HepG2 (cell line): ENCODE measurements around the gene RBCK1. TPM values are rescaled to one million over a fixed set of nuclear protein-coding genes. Genes with fewer than 3 reads are reported as not detected.

Experiments used
- ATAC-seq: fragments of 200-7000 bp; cut with Tn5 transposase; 3 replicates; pipeline ENCODE4 v1.9.1; 2020; ENCODE audit warnings: mild to moderate bottlenecking, moderate library complexity
- BruUV-seq: library from RNA; stranded (reverse); fragments of 400-500 nt; replicated peaks from 2 replicates; lab custom pipeline; 2021; lab: Mats Ljungman, UMichigan
- CTCF ChIA-PET: fragments of 300-600 bp; formaldehyde crosslinking; extraction: SDS; loops from one replicate; lab custom pipeline; 2021; ENCODE audit warnings: low total read pairs, inconsistent platforms, low intra/inter-chr PET ratio; lab: Yijun Ruan, JAX
- POLR2A ChIA-PET: fragments of 350-600 bp; sonication (Branson Sonifier 250); formaldehyde crosslinking; loops from one replicate; lab custom pipeline; 2020; ENCODE audit warnings: antibody characterized with exemption, inconsistent platforms; lab: Yijun Ruan, JAX
- DNase-seq: peaks from one replicate; pipeline ENCODE4 v3.0.0-alpha.2; 2015; ENCODE audit warnings: low spot score
- FAIRE-seq: peaks from 3 replicates; lab custom pipeline; 2011; peaks lifted over from hg19 to GRCh38; lab: Jason Lieb, UNC
- H2AFZ ChIP-seq: one replicate; pipeline ENCODE4 v1.6.1; 2011; ENCODE audit warnings: low read length, inconsistent platforms
- H3K27ac ChIP-seq: fragments of 300-600 bp; 3 replicates; pipeline ENCODE4 v1.8.0; 2011; ENCODE audit warnings: mixed run types, mild to moderate bottlenecking, mixed read lengths, low read length, inconsistent platforms; ENCODE audit not compliant: insufficient read depth; ENCODE audit errors: extremely low read length
- H3K27me3 ChIP-seq, 2 experiments: fragments of 200-600 bp in 1 of 2; 2 replicates in 1 of 2; 3 replicates in 1 of 2; pipeline versions ENCODE4 v1.6.0 to v1.8.0; 2011; ENCODE audit warnings: low read length in 2 of 2, mild to moderate bottlenecking in 2 of 2, moderate library complexity in 2 of 2, inconsistent platforms in 1 of 2; ENCODE audit not compliant: insufficient read depth in 2 of 2, control insufficient read depth in 1 of 2
- H3K36me3 ChIP-seq, 2 experiments: fragments of 200-600 bp in 1 of 2; replicated peaks in 1 of 2; 2 replicates in 1 of 2; 3 replicates in 1 of 2; pipeline versions ENCODE4 v1.5.1 to v1.8.0; 2011; ENCODE audit warnings: low read length in 2 of 2, inconsistent platforms in 1 of 2; ENCODE audit not compliant: insufficient read depth in 2 of 2, control insufficient read depth in 1 of 2
- H3K4me1 ChIP-seq: 2 replicates; pipeline ENCODE4 v1.5.1; 2012; ENCODE audit warnings: low read length, inconsistent platforms; ENCODE audit not compliant: insufficient read depth
- H3K4me2 ChIP-seq: 2 replicates; pipeline ENCODE4 v1.6.0; 2011; ENCODE audit warnings: low read depth, low read length, inconsistent platforms
- H3K4me3 ChIP-seq, 3 experiments: fragments of 200-600 bp in 1 of 3; sonication (generic), shearing (Covaris generic) in 1 of 3; replicated peaks in 1 of 3; 2 replicates each; pipeline ENCODE4 v1.5.1; 2011 to 2016; ENCODE audit warnings: low read length in 3 of 3, inconsistent platforms in 2 of 3, low read depth in 2 of 3, mild to moderate bottlenecking in 2 of 3, control low read depth in 1 of 3, mixed read lengths in 1 of 3; ENCODE audit not compliant: insufficient read depth in 1 of 3
- H3K79me2 ChIP-seq: one replicate; pipeline ENCODE4 v1.6.1; 2011; ENCODE audit warnings: low read length, inconsistent platforms; ENCODE audit not compliant: insufficient read depth
- H3K9ac ChIP-seq: 2 replicates; pipeline ENCODE4 v1.6.0; 2011; ENCODE audit warnings: mild to moderate bottlenecking, low read depth, low read length, inconsistent platforms; ENCODE audit not compliant: insufficient read depth
- H3K9me3 ChIP-seq: 2 replicates; pipeline ENCODE4 v1.5.1; 2012; ENCODE audit warnings: mild to moderate bottlenecking, low read length
- H4K20me1 ChIP-seq: 2 replicates; pipeline ENCODE4 v1.6.0; 2011; ENCODE audit warnings: inconsistent platforms, mild to moderate bottlenecking, low read length, moderate library complexity; ENCODE audit not compliant: insufficient read depth
- DNMT1 ChIP-seq: sonication (generic); formaldehyde crosslinking; IDR thresholded peaks from 2 replicates; pipeline ENCODE4 v1.5.1; 2020; ENCODE audit warnings: mild to moderate bottlenecking, missing genetic modification reagents
- FOXK1 ChIP-seq: sonication (generic); formaldehyde crosslinking; IDR thresholded peaks from 2 replicates; pipeline ENCODE4 v1.4.0; 2020; ENCODE audit warnings: low read depth, missing genetic modification reagents, borderline replicate concordance
- FOXP1 ChIP-seq, 2 experiments: fragments of 450-650 bp in 1 of 2; IDR thresholded peaks; 2 replicates each; pipeline ENCODE4 v1.6.1; 2017 to 2018; ENCODE audit warnings: antibody characterized with exemption in 1 of 2
- KDM4B ChIP-seq: sonication (generic); formaldehyde crosslinking; IDR thresholded peaks from 2 replicates; pipeline ENCODE4 v1.4.0; 2020; ENCODE audit warnings: missing genetic modification reagents
- KDM5B ChIP-seq: sonication (generic); formaldehyde crosslinking; IDR thresholded peaks from 2 replicates; pipeline ENCODE4 v1.4.0; 2020; ENCODE audit warnings: missing genetic modification reagents, mild to moderate bottlenecking, borderline replicate concordance
- KDM6A ChIP-seq: IDR thresholded peaks from 2 replicates; pipeline ENCODE4 v1.6.1; 2016; ENCODE audit warnings: low read depth
- MTA1 ChIP-seq: sonication (generic); formaldehyde crosslinking; IDR thresholded peaks from 2 replicates; pipeline ENCODE4 v1.4.0; 2020; ENCODE audit warnings: missing genetic modification reagents, mild to moderate bottlenecking, borderline replicate concordance
- MXD1 ChIP-seq: sonication (generic); formaldehyde crosslinking; IDR thresholded peaks from 2 replicates; pipeline ENCODE4 v1.4.0; 2020; ENCODE audit warnings: mild to moderate bottlenecking, missing genetic modification reagents
- NFATC3 ChIP-seq: sonication (generic); formaldehyde crosslinking; IDR thresholded peaks from 2 replicates; pipeline ENCODE4 v1.5.1; 2020; ENCODE audit warnings: mild to moderate bottlenecking, missing genetic modification reagents
- SP5 ChIP-seq: IDR thresholded peaks from 2 replicates; pipeline ENCODE4 v1.6.1; 2016; ENCODE audit warnings: low read depth, borderline replicate concordance
- SRSF4 ChIP-seq: fragments of 200-400 bp; formaldehyde crosslinking; IDR thresholded peaks from one replicate; pipeline ENCODE4 v1.6.1; 2018; ENCODE audit warnings: mild to moderate bottlenecking, low read depth, low read length, moderate library complexity; ENCODE audit not compliant: poor library complexity, severe bottlenecking
- ZKSCAN5 ChIP-seq: sonication (generic); formaldehyde crosslinking; IDR thresholded peaks from 2 replicates; pipeline ENCODE4 v1.5.1; 2020; ENCODE audit warnings: mild to moderate bottlenecking, missing genetic modification reagents
- WGBS: methylation state at CpG from one replicate; pipeline ENCODE4 v1.1.6; 2017; ENCODE audit warnings: low lambda C conversion rate; 5-methylcytosine and 5-hydroxymethylcytosine counted together
- in situ Hi-C: cut with HindIII; loops from 2 replicates; pipeline ENCODE4 v1.10.0; 2017; ENCODE audit warnings: low pct_unique_long_range_greater_than_20kb; ENCODE audit not compliant: extremely low pct_ligation_motif_present
- intact Hi-C: fragments of 100-400 bp; cut with micrococcal nuclease; formaldehyde crosslinking; loops from one replicate; pipeline ENCODE4 v1.10.0; 2022; ENCODE audit not compliant: unreplicated experiment
- polyA plus RNA-seq, 8 experiments: library from polyadenylated mRNA; depleted of rRNA in 3 of 8; stranded (reverse) in 7 of 8; unstranded in 1 of 8; fragments of >200 nt; fragmentation: Illumina TruSeq in 4 of 8; extraction: Trizol in 4 of 8; gene quantifications; 2 replicates each; pipeline versions ENCODE4 v1.2.1 to v1.2.3, GENCODE V29; 2011 to 2016; ENCODE audit warnings: low read depth in 4 of 8, missing spikeins in 1 of 8, mixed read lengths in 1 of 8; ENCODE audit not compliant: insufficient read depth in 1 of 8
- total RNA-seq, 5 experiments: library from RNA; depleted of rRNA; stranded (reverse); fragments of >200 nt; fragmentation: Illumina TruSeq; extraction: Trizol; gene quantifications; 2 replicates each; pipeline ENCODE4 v1.2.3, GENCODE V29; 2016; ENCODE audit warnings: low read depth in 1 of 5
- TF ChIP-seq, protein P1 (sequence below): sonication (generic); formaldehyde crosslinking; IDR thresholded peaks from 2 replicates; pipeline ENCODE4 v1.4.0; 2020; ENCODE audit warnings: missing genetic modification reagents
- TF ChIP-seq, protein P2 (sequence below): sonication (generic); formaldehyde crosslinking; IDR thresholded peaks from 2 replicates; pipeline ENCODE4 v1.4.0; 2020; ENCODE audit warnings: missing genetic modification reagents, borderline replicate concordance
- TF ChIP-seq, protein P3 (sequence below): sonication (generic); formaldehyde crosslinking; IDR thresholded peaks from 2 replicates; pipeline ENCODE4; 2020; ENCODE audit warnings: missing genetic modification reagents, mild to moderate bottlenecking, borderline replicate concordance

The RBCK1 gene
- total and polyA plus RNA-seq, 2 of the 13 experiments (the other 11 are each of a cell fraction or from before 2014, with no cell fraction given), result 149 to 215 TPM

- TF ChIP-seq, protein P1, sequence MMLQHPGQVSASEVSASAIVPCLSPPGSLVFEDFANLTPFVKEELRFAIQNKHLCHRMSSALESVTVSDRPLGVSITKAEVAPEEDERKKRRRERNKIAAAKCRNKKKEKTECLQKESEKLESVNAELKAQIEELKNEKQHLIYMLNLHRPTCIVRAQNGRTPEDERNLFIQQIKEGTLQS (CRISPR knock-in tag), result no peak
- no peak for TF ChIP-seq SP5 (CRISPR knock-in tag)
Observed at GRCh38 chr20:368915-369314, 39.2 kb upstream of the RBCK1 start (continued).

DNA sequence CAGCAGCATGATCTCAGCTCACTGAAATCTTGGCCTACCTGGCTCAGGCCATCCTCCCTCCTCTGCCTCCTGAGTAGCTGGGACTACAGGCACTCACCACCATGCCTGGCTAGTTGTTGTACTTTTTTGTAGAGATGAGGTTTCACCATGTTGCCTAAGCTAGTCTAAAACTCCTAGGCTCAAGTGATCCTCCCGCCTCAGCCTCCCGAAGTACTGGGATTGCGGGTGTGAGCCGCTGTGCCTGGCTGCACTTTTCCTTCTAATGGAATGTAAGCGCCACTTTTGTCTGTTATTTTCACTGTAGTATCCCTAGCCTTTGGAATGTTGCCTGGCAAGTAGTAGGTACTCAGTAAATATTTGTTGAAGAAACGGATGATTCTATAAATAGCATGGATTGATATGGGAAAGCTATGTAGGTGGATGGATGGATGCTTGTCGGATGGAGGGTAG is 37.9 kb upstream of the RBCK1 start:
- FAIRE-seq, result peak; percentile 34
- intact Hi-C loops (loop anchor here (2.0 kb wide), 1 partner anchor 33 kb away; no protein-coding TSS in a partner anchor), in situ Hi-C loops (no loop called here)
- Histone ChIP-seq H3K4me2 (peak overlapping the region; percentile 76), H3K9me3 (no peaks in the 10 kb centered on the region), H3K4me3 (peak overlapping the region in 1 of 3 experiments; percentile 58; a peak in 2 of 6 replicates), H3K4me1 (peaks cover 78% of the 10 kb centered on the region), H3K27me3 (no peaks in the 10 kb centered on the region), H3K9ac (peak overlapping the region; percentile 73), H3K36me3 (no peaks in the 10 kb centered on the region), H2AFZ (no peak overlapping the region), H3K27ac (peak overlapping the region; percentile 88), H3K79me2 (no peaks in the 10 kb centered on the region), H4K20me1 (no peaks in the 10 kb centered on the region)
- peak; percentile 21 for ATAC-seq
- WGBS, result 4% methylated on average over 7 of the region's 7 CpGs
- BruUV-seq, result no TSS peak
- DNase-seq, result peak; percentile 95
- ChIA-PET POLR2A (interaction anchor here (0.9 to 25.4 kb wide), 17 partner anchors 10 to 275 kb away, joined by 3 to 1587 read pairs (median 7); partner anchors contain the start of genes CSNK2A1, NRSN2, RBCK1 and SOX12), CTCF (interaction anchor here (2.4 kb wide), 1 partner anchor 8 kb away, joined by 6 read pairs; no protein-coding TSS in a partner anchor)
- TF ChIP-seq MXD1 (CRISPR knock-in tag), result no peak
- TF ChIP-seq ZKSCAN5, result no peak
- peak; percentile 19; the same call in 1 of the 2 replicates for TF ChIP-seq KDM4B (CRISPR knock-in tag)
- TF ChIP-seq FOXP1 (IDR thresholded peaks at IDR 0.05), result no peak
- TF ChIP-seq FOXP1 (CRISPR knock-in tag; IDR thresholded peaks at IDR 0.05), result peak; percentile 75
- no peak for TF ChIP-seq SRSF4
- peak; percentile 53; the same call in 1 of the 2 replicates for TF ChIP-seq KDM6A (CRISPR knock-in tag)
- TF ChIP-seq FOXK1 (CRISPR knock-in tag), result no peak
- TF ChIP-seq, protein P2, sequence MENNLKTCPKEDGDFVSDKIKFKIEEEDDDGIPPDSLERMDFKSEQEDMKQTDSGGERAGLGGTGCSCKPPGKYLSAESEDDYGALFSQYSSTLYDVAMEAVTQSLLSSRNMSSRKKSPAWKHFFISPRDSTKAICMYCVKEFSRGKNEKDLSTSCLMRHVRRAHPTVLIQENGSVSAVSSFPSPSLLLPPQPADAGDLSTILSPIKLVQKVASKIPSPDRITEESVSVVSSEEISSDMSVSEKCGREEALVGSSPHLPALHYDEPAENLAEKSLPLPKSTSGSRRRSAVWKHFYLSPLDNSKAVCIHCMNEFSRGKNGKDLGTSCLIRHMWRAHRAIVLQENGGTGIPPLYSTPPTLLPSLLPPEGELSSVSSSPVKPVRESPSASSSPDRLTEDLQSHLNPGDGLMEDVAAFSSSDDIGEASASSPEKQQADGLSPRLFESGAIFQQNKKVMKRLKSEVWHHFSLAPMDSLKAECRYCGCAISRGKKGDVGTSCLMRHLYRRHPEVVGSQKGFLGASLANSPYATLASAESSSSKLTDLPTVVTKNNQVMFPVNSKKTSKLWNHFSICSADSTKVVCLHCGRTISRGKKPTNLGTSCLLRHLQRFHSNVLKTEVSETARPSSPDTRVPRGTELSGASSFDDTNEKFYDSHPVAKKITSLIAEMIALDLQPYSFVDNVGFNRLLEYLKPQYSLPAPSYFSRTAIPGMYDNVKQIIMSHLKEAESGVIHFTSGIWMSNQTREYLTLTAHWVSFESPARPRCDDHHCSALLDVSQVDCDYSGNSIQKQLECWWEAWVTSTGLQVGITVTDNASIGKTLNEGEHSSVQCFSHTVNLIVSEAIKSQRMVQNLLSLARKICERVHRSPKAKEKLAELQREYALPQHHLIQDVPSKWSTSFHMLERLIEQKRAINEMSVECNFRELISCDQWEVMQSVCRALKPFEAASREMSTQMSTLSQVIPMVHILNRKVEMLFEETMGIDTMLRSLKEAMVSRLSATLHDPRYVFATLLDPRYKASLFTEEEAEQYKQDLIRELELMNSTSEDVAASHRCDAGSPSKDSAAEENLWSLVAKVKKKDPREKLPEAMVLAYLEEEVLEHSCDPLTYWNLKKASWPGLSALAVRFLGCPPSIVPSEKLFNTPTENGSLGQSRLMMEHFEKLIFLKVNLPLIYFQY (CRISPR knock-in tag), result no peak
- TF ChIP-seq DNMT1 (CRISPR knock-in tag), result no peak
- TF ChIP-seq NFATC3 (CRISPR knock-in tag), result peak; percentile 92; the same call in 1 of the 2 replicates
- TF ChIP-seq, protein P3, sequence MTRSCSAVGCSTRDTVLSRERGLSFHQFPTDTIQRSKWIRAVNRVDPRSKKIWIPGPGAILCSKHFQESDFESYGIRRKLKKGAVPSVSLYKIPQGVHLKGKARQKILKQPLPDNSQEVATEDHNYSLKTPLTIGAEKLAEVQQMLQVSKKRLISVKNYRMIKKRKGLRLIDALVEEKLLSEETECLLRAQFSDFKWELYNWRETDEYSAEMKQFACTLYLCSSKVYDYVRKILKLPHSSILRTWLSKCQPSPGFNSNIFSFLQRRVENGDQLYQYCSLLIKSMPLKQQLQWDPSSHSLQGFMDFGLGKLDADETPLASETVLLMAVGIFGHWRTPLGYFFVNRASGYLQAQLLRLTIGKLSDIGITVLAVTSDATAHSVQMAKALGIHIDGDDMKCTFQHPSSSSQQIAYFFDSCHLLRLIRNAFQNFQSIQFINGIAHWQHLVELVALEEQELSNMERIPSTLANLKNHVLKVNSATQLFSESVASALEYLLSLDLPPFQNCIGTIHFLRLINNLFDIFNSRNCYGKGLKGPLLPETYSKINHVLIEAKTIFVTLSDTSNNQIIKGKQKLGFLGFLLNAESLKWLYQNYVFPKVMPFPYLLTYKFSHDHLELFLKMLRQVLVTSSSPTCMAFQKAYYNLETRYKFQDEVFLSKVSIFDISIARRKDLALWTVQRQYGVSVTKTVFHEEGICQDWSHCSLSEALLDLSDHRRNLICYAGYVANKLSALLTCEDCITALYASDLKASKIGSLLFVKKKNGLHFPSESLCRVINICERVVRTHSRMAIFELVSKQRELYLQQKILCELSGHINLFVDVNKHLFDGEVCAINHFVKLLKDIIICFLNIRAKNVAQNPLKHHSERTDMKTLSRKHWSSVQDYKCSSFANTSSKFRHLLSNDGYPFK (CRISPR knock-in tag), result no peak
- no peak for TF ChIP-seq MTA1 (CRISPR knock-in tag)
- TF ChIP-seq KDM5B (CRISPR knock-in tag), result 0 out of 2 replicates have a peak, but pooled peaks have one; percentile 19
